HG03097 (cell line): ENCODE data around the gene SDK1.

ENCODE experiments used
- ATAC-seq: cut with Tn5 transposase; IDR thresholded peaks from one replicate; pipeline ENCODE4 v1.9.1; 2021; ENCODE audit not compliant: unreplicated experiment, low FRiP score

SDK1 gene

GRCh38 chr7:4156190-4156589, 855.1 kb downstream of the SDK1 start:
- no peak for ATAC-seq

GRCh38 chr7:4157651-4158050, 856.6 kb downstream of the SDK1 start:
- ATAC-seq, result no peak

- no peak for ATAC-seq
Observed at GRCh38 chr7:4158441-4159153, 857.5 kb downstream of the SDK1 start.

DNA sequence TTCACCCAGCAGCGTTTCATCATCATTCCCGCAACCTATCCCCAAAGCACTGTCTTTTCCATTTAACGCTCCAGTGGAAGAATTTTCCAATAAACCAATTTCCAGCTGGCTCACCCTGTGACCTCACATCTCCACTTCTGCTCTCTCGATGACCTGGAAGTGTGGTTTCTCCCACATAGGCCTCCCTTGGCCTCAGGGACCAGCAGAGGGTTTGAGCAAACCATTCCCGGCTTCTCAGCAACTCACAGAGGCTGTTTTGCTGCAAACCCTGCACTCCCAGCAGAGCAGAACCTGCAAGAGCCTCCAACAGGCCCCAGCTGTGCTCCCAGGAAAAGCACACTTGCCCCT, 858.1 kb downstream of the SDK1 start:
- ATAC-seq, result no peak

GRCh38 chr7:4159761-4160554, 858.9 kb downstream of the SDK1 start:
- ATAC-seq, result no peak

GRCh38 chr7:4162884-4163564, 862.0 kb downstream of the SDK1 start:
- ATAC-seq, result no peak

GRCh38 chr7:4163565-4164203, 862.6 kb downstream of the SDK1 start:
- no peak for ATAC-seq

GRCh38 chr7:4164556-4164955, 863.5 kb downstream of the SDK1 start:
- ATAC-seq, result no peak

GRCh38 chr7:4166340-4166739, 865.3 kb downstream of the SDK1 start:
- ATAC-seq, result no peak

DNA sequence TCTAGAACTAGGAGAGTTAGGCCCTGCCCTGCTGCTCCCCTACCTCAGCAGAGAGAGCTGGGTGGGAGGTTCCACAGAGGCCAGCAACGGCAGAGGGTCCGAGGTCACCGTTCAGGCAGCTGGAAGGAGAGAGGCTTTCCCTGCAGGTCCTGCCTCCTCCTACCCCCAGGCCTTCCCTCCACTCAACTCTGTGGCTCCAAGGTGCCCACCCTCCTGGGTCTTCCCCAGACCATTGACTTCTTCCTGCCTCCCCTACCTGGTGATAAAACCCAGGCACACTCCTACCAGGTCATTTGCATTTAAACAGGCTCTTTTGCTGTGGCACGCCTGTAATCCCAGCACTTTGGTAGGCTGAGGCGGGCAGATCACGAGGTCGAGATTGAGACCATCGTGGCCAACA, 865.8 kb downstream of the SDK1 start:
- ATAC-seq, result no peak

GRCh38 chr7:4167385-4167910, 866.4 kb downstream of the SDK1 start:
- no peak for ATAC-seq

- ATAC-seq, result no peak
Observed at GRCh38 chr7:4168041-4168440, 867.0 kb downstream of the SDK1 start.

- no peak for ATAC-seq
Observed at GRCh38 chr7:4168541-4168940, 867.5 kb downstream of the SDK1 start.

DNA sequence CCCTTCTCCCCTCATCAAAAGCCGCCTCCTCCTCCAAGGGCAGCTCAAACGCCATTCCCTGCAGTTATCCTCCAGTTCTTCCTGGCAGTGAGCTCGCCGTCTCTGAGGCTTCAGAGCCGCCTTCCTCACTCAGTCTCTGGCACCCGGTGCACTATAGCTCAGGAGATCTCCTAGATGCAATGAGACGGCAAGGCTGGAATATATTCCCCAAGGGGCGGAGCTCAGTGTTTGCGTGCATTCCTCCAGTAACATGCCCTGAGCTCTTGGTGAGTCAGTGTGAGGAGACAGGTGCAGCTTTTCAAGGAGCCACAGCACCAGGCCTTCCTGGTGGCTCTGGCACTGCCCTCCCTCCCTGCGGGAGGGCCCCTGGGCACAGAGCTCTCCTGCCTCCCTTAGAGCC, 868.4 kb downstream of the SDK1 start:
- ATAC-seq, result no peak

DNA sequence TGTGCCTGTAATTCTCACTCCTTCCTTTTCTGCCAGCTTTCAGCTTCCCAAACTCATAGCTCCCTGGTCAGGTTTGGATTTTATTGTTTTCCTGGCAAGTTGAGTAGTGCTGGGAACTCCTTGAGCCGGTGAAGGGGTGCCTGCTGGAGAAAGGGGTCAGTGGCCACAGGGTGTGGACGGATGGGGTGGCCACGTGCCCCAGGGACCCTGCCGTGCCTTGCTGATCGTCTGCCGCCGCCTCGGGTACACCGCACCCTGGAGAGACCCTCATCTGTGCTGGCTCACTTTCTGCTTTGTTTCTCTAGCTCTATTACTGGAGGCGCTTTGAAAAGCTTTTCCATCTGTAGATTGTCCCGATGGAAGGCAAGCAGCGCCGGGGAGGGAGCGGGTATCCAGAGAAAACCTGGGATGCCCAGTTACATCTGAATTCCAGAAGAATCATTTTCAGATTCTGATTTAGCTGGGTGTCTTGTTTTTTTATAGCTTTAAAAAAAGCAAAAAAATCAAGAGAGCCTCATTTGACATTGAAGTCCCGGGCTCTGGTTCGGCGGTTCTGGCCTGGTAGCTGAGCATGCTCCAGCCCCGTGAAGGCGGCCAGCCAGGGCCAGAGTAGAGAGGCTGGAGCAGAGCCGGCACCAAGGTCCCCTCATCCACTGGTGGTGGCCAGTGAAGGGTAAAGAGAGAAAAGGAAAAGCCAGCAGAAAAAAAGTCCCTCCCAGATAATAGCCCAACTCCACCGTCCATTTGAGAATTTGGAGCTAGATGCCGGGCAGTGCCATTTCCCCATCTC, 870.1 kb downstream of the SDK1 start:
- no peak for ATAC-seq

GRCh38 chr7:4172883-4173282, 871.8 kb downstream of the SDK1 start:
- no peak for ATAC-seq

DNA sequence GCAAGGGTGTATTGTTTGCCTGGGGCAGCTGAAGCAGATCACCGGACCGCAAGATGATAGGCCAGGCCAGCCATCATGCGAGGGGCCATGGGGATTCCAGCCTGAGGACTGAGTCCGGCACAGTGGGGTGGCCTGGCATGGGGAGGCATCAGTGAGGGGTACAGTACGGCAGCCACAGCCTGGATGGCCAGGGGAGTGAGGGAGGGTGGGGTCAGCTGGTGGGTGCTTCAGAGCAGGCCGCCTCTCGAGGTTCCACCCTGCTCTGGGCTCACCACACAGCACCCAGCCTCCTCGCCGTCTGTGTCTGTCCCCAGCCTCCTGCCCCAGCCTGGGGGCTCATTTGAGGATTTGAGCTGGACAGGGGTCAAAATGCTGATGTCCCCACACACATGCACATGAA, 872.6 kb downstream of the SDK1 start:
- no peak for ATAC-seq

DNA sequence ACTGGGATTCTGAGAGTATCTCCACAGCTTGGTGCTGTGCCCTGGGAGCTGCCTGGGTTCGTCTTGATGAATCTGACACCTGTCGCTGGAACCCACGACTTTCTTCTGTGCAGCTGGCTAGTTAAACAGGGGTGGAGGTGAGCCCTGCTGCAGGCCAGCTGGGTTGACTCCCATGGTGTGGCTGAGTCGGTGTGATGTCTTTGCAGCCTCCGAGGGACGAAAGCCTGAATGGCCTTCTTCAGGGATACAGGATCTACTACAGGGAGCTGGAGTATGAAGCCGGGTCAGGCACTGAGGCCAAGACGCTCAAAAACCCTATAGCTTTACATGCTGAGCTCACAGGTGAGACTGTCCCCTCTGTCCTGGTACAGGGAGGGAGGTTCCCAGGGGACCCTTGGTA, 873.0 kb downstream of the SDK1 start:
- no peak for ATAC-seq

DNA sequence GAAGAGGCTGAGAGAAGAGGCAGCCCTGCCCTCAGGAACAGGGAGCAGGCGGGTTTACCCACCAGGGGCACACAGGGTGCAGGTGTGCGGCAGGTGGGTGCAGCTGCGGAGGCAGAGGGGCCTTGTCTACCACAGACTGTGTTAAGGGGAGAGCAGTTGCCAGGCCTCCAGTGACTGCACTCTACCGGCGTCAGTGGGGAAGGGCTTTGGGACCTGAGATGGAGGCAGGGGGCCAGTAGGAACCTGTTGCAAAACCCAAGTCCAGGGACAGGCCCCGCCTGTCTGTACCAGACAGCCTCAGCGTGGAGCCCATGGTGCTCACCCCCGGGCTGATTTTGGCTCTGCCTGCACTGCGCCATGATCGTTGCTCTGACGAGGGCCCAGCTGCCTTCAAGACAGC, 873.4 kb downstream of the SDK1 start:
- no peak for ATAC-seq

DNA sequence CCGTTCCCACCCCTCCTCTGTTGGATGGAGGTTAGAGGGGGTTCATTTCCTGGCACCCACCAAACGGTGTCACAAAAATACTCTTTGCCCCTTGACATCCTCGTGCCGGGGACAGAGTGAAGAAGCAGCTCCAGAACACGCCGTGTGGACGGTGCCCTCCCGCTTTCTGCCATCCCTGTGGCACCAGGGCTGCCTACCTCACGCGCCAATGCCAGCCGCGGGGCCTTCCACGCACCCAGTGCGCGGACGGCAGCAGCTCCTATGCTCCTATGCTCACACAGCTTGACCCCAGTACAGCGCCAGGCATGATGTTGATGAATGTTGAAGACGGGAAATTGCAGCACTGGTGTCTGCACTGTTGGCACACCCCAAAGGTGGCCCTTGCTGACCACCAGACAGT, 873.8 kb downstream of the SDK1 start:
- ATAC-seq, result no peak
